Left lobe of liver (tissue), 2 donors: Measurements from ENCODE around the gene ADARB2. TPM values are rescaled to one million over a fixed set of nuclear protein-coding genes. Genes with fewer than 3 reads are reported as not detected.
"Not testable (repeated sequence)": the region's sequence is repeated elsewhere in the genome, so short reads cannot be mapped to it uniquely, and the experiment has no call there.

Experiments used
- ATAC-seq: fragments of 200-7000 bp; cut with Tn5 transposase; one replicate; pipeline ENCODE4 v1.9.1; 2020; ENCODE audit warnings: mild to moderate bottlenecking, moderate library complexity
- DNase-seq: peaks from one replicate; pipeline ENCODE4 v3.0.0-alpha.2; 2020; ENCODE audit warnings: low spot score
- total RNA-seq: library from RNA; stranded (reverse); gene quantifications from one replicate; pipeline ENCODE4 v1.2.1, GENCODE V29; 2021
- donor health status: DM: no; HTN: no; CAD: no; lungs with moderate emphysema.
- donor health status: DM: no; HTN: yes; CAD: no.

Gene ADARB2
- total RNA-seq, 1 donor from 2014 or later = 0.81 TPM

DNA sequence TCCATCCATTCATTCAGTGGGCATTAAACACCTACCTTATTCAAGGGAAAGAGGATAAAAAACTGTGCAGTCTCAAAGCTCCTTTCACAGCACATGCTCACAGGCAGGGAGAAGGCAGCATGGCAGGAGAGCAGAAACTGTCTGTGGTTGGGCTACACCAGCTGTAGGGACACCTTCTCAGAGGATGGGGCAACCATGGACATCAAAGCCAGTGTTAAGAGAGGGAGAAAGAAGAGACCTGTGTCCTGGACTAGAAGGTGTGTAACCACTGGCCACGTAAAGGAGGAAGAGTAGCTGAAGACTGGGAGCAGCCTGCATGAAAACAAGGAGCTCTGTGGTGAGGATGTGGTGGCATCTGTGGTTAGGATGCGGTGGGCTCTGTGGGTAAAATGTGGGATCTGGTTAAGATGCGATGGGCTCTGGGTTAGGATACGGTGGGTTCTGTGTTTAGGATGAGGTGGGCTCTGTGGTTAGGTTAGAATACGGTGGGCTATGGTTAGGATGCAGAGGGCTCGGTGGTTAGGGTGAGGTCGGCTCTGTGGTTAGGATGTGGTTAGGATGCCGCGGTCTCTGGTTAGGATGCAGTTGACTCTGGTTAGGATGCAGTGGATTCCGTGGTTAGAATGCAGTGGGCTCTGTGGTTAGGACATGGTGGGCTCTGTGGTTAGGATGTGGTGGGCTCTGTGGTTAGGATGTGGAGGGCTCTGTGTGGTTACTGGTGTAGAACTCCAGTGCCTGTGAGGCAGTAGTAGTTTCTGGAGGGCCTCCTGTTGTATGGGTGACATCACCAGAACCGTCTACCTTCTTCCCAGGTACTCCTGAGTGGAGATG lies 483.6 kb downstream of the ADARB2 start:
- DNase-seq (peak; percentile 24), ATAC-seq (no peak)

DNA sequence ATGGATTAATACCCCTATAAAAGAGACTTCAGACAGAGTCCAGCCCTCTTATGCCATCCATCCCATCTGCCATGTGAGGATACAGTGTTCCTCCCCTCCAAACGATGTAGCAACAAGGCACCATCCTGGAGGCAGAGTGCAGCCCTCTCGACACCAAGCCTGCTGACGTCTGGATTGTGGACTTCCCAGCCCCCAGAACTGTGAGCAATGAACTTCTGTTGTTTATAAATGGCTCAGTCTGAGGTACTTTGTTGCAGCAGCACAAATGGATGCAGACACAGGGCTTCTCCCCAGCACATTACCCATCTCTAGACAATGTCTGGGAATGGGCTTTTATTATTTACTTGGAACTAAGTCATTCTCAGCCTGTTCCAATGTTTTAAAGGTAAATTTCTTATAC lies 485.6 kb downstream of the ADARB2 start:
- ATAC-seq (no peak), DNase-seq (no peak)

DNA sequence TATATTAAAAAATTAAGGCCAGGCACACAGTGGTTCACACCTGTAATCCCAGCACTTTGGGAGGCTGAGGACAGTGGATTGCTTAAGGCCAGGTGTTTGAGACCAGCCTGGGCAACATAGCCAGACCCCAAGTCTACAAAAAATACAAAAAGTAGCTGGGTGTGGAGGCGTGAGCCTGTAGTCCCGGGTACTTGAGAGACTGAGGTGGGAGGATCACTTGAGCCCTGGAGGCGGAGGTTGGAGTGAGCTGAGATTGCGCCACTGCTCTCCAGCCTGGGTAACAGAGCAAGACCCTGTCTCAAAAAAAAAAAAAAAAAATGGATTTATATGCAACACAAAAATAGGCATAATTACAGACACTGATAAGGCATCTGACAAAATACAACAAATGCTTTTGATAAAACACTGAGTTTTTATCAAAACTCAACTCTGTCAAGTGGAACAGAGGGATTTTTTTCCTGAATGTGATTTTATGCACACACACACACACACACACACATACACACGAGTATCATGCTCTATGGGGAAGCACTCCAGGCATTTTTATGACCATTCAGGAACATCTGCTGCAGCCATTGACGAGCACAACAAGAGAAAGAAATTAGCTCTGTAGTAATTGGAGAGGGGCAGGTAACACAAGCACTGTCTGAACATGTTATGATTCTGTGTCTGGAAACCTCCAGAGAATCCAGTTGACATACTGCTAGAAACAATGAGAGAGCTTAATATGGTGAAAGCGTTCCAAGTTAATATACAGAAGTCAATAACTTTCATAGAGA lies 488.0 kb downstream of the ADARB2 start:
- DNase-seq (no peak), ATAC-seq (no peak)

DNA sequence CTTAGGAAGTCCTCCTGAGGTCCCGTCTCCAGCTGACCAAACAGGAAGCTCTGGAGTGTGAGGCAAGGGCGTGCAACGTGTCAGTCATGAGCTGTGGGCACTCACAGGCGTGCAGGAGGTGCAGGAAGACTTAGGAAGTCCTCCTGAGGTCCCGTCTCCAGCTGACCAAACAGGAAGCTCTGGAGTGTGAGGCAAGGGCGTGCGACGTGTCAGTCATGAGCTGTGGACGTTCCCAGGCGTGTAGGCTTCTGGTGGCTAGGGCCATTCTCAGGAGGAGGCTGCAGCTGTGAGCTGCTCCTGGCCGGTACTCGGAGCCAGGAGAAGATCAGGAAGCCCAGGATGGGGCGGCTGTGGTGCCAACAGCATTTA lies 489.1 kb downstream of the ADARB2 start:
- not testable (repeated sequence) for ATAC-seq
- DNase-seq = peak; percentile 23

DNA sequence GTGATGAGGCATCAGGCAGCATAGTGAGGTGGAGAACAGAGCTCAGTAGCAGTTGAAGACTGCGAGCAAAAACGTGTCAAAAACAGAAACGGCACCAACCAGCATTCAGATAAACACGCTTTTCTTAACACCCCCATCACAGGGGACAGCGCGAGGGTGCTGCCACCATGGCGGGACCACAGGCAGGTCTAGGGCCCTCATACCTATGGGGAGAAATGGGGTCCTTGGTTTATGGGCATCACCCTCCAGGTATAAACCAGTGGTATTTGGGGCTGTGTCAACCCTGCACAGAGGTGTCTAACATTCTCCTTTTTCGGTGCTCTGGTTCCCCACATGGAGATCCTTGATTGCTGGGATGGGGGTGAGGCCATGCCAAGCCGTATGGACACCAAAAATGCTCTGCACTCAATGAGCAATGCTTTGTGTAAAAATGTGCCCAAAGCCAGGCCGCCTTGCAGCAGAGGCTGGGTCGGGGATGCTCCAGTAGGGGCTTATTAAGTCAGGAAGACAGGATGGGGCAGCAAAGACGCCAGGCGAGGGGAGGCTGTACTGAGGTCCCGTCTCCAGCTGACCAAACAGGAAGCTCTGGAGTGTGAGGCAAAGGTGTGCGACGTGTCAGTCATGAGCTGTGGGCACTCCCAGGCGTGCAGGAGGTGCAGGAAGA lies 489.6 kb downstream of the ADARB2 start:
- DNase-seq (peak; percentile 30), ATAC-seq (no peak)

DNA sequence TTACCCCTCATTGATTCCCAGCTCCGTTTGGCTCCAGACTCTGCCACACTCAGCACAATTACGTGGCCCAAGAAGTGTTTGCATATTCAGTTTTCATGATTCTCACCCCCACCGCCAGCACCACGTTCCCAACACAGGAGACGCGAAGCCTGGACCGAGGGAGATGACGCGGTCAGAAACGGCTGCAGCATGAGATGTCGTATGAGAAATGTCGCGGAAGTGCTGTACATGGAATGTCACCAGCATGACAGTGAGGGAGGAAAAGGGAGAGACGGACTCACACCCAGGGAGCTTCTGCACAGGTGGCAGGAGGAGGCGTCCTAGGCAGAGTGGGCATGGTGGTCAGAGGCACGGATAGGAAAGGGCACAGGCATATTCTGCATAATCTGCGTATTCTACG lies 492.8 kb downstream of the ADARB2 start:
- DNase-seq = peak; percentile 35
- no peak for ATAC-seq

DNA sequence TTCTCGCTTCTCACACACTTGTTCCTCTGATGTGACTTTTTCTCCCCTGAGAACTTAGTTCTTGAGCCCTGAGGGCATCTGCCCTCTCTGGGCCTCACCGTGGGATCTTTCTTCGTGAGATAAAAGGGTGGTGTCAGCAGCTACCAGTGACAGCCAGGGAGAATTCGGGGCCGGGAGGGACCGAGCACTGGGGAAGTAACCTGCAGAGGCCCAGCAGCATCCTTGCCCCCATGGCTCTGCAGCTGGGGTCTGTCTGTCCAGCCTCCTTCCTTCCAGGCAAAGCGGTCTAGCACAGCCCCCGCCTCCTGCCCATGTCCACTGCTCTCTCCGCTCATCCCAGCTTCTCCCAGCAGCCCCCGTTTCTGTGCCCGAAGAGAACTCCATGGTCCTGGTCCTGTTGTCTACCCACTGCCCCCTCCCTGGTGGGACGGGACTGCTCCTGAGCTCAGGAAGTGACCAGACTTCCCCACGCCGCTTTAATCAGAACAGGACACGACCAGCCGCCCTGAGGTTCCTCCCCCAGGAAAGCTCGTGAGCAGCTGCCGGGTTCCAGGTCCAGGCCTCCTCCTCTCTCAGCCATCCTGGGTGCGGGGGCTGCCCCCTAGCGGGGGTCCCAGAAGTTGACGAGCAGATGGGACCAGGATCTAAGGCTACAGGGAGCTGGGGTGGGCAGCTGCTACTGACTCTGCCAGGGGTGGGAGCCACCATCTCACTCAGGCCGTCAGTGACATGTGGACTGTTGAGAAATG lies 493.7 kb downstream of the ADARB2 start:
- peak; percentile 42 for DNase-seq
- ATAC-seq = peak; percentile 44

DNA sequence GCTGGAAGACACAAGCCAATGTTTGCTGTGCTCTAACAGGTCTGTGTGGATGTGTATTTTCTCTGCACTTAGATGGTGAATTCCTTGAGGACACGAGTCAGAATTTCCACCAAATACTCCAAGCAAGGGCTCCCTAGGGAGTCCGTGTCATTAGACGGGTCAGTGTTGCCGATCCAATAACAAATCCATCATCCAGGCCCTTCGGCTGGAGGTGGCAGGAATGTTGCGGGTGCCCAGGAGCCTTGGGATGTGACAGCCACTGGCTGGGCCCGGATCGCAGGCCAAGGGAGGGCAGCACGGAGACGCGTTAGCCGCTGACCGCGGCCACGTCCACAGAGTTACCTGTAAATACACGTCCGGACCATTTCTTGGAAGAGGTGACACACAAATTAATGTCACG lies 494.4 kb downstream of the ADARB2 start:
- ATAC-seq = no peak
- DNase-seq = peak; percentile 26

DNA sequence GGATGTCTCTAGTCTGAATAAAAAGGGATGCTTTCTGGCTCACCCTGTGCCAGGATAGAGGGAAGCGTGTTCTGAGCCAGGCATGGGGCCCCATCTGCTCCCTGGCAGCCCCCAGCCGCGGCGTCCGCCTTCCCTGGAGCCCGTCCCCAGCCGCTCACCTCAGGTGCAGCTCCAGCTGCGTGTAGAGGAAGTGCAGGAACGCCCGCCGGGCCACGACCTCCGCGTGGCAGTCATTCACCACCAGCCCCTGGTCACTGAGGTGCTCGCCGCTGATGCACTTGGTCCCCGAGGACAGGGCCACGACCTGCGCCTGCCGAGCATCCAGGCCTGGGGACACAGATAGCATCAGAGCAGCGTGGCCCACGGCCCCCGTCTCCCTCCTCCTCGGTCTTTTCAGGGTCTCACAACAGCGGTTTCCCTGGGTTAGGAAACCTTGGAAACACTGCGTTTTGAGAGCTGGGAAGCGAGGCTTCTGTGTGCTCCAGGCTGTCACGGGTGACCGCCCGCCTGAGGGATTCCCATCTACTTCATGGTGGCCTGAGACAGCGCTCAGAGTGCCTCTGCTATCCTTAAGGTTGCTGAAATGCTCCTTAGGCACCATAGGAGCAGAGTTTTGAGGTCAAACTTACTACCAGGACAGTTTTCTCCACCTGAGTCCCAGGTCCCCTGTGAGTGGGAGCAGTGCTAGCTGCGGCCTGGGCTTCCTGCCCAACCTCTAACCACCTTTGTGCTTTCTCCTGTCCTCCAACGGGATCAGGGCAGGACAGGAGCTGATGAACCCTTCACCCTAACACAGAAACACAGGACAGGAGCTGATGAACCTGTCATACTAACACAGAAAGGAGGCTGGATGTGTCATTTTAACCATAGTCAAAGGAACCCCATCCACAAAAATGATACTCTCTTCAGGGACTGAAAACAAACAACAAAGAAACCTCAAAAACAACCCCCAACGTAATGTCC lies 495.1 kb downstream of the ADARB2 start:
- DNase-seq (peak; percentile 24), ATAC-seq (no peak)

DNA sequence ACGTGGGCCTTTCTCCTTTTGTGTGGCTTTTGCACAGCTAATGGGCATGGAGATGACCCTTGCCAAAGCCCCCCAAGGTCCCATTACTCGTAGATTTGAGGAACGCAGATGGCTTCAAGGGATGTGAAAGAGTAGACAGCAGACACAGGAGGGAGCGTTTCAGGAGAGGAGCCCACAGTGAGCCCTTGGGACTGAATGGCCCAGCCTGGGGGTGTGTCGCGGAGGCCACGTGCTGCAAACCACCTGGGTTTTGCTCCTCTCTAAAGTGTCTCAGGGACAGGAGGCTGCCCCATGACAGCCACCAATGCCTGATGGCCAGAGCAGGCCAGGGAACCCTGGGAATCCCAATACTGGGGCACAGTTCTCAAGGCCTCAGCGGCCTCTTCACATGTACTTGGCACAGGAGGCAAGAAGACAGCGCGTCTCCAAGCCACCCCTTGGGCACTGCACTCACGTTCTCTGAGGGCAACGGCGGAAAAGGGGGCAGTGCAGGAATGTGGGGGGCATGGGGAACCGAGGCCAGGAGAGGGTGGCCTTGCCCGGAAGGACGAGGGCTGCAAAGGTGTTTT lies 495.9 kb downstream of the ADARB2 start:
- DNase-seq = peak; percentile 34
- ATAC-seq = no peak

DNA sequence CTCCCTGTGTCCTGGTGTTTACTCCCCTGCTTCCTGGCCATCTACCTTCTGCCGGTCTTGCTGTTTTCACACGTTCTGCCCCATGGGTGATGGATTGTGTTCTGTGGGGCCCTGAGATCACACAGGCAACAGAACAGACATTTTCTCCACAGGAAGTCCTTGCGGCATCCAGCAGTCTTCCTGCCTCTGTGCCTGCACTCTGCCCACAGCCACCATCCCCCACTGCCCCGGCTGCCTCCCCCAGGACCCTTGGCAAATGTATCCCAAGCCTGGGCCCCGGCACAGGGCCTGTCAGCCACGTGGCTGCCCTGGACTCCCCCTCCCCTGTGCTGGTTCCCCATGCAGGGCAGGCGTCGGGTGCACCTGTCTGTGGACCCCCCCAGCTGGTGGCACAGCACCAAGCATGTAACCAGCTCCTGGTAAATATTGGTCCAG lies 497.0 kb downstream of the ADARB2 start:
- ATAC-seq = no peak
- DNase-seq = peak; percentile 41

DNA sequence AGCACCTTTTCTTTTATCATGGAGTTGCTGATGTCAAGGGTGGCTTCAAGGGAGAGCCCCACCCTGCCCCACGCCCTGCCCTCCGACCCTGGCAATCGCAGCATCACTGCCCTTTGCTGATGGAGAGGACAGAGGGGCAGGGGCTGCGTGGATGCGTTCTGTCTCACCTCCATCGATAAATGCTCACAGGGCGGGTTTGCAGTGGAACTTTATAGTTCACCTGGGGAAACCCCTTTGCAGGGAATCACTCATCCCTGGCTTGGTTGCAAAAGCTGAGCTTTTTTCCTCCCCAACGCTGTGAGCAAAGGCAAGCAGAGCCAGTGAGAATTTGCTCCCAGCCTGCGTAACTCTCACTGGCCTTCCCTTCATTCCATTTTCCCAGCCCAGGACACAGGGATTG lies 504.3 kb downstream of the ADARB2 start:
- DNase-seq (no peak), ATAC-seq (no peak)

DNA sequence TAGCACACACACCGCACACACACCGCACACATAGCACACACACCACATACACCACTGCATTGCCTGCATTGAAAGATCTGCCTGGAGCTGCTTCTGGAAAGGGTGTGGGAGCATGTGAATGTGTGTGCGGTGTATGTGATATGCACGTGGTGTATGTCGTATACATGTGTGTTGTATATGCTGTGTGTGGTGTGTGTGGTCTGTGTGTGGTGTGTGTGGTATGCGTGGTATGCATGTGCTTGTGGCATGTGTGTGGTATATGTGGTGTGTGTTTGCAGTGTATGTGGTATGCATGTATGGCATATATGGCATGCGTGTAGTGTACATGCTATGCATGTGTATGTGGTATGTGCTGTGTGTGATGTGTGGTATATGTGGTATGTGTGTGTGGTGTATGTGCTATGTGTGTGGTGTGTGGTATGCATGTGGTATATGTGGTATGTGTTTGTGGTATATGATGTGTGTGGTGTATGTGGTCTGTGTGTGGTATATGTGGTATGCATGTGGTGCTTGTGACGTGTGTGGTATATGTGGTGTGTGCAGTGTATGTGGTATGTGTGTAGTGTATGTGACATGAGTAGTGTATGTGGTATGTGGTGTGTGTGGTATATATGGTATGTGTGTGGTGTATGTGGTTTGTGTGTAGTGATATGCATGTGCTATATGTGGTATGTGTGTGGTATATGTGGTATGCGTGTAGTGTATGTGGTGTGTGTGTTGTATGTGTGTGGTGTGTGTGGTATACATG lies 505.0 kb downstream of the ADARB2 start:
- DNase-seq = no peak
- ATAC-seq = no peak

DNA sequence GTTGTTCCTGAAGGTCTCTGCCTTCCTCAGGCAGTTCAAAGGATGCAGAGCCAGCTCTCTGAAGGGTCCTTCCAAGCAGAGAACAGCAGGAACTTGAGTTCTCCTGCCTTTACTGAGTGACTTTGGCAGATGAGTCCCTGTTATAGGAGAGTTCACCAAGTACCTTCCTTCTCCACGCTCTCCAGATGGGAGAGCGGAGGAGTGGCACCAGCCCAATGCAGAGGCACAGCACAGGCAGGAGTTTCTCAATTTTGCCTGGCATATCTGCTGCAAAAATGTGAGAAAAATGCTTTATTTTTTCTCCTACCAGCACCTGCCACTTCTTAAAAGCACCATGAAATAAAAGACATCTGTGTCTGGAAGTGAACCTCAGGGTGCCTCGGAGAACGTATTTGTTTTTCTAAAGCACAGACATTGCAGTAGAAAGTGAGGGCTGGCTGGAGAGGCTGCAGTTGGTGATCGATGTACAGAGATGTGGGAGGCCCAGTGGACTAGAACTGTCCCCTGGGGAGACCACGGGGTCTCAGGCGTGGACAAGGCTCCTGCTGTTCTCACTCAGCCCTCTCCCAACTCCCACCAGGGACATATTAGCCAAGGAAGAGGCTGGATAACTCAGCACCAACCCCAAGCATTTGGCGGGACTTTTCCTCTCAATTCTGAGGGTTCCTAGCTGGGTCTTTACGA lies 506.6 kb downstream of the ADARB2 start:
- no peak for DNase-seq

DNA sequence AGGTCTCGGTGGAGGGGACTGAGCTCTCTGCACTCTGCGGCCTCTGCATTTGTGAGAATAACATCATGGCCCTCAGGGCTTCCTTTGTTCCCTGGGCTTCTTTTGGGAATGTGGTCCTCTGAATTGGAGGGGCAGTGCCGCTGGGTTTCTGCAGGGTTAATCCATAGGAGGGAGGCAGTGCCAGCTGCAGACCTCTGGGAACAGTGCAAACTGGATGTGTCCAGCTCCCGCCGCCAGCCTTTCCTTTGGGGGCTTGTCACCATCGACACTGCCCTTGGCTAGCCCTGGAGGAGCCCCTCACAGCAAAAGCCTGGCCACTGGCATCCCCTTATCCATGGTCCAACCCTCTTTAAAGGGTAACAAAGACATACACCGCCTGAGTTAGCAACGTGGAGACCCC lies 507.2 kb downstream of the ADARB2 start:
- DNase-seq (no peak), ATAC-seq (no peak)

More for the DNA sequence above, 506.6 kb downstream of the ADARB2 start:
- ATAC-seq = no peak

DNA sequence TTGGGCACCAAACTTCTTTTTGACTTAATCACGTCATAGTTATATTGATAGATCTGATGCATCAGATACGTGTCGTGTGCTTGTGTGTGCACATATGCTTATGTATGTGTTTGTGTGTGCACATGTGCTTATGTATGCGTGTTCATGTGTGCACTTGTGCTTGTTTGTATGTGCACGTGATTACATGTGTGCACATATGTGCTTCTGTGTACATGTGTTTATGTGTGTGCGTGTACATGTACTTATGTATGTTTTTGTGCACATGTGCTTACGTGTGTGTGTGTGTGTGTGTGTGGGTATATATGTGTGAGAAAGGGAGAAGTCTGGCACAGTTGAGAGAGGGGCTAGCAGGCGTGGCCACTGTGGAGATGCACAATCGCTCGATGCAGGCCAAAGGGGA lies 507.8 kb downstream of the ADARB2 start:
- ATAC-seq = no peak
- no peak for DNase-seq

DNA sequence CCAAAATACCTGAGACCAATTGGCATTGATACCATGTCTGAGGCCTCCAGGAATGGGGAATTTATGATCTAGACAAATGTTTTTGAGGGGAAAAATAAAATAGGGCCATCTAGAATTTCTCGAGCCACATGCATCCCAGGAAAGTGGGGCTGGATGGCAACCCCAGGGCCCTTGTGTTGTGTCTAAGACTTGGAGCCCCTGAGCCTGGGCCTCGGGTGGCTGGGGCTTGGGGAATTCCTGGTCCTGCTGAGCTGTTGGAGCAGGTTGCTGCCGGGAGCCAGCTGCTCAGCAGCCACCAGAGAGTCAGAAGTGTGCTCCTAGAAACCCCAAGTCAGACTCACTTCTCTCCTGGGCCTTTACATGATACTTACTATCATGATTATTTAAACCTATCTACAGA lies 508.2 kb downstream of the ADARB2 start:
- DNase-seq = no peak
- ATAC-seq = no peak

DNA sequence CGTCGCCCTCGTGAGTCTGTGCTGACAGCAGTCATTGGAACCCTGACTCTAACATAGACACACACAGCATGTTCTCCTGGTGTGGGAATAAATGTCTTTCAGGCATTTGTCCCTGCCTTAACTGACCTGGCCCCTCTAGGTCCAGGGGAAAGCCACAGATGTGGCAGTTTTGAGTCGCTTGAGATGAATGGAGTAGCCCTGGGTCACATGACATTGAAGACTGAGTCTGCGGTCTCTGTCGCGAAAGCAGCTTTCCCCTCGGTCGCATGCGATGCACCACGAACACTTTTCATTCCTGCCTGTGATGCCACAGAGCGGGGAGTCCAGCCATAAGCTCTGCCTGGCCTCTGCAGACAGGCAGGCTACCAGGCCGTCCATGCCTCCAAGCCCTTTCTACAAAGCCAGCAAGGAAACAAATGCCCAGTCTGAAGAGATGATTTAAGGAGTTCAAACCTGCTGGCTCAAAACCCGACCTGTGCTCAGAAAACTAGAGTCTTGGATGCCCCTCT lies 508.8 kb downstream of the ADARB2 start:
- no peak for ATAC-seq
- DNase-seq = no peak
